Erythroblast (primary cell): ENCODE measurements around the gene KRTAP4-7.
"Not testable (repeated sequence)": the region's sequence is repeated elsewhere in the genome, so short reads cannot be mapped to it uniquely, and the experiment has no call there.

ENCODE experiments used
- DNase-seq, 2 experiments: peaks; one replicate each; lab custom pipeline; 2025; lab: John Stamatoyannopoulos, UW
- GATA1 ChIP-seq: IDR thresholded peaks from 2 replicates; pipeline ENCODE4 v1.6.1; 2011; ENCODE audit warnings: low read depth, mild to moderate bottlenecking, control low read depth, low read length, moderate library complexity
- POLR2A ChIP-seq: IDR thresholded peaks from 2 replicates; pipeline ENCODE4 v1.6.1; 2011; ENCODE audit warnings: mild to moderate bottlenecking, low read length

Gene KRTAP4-7

DNA sequence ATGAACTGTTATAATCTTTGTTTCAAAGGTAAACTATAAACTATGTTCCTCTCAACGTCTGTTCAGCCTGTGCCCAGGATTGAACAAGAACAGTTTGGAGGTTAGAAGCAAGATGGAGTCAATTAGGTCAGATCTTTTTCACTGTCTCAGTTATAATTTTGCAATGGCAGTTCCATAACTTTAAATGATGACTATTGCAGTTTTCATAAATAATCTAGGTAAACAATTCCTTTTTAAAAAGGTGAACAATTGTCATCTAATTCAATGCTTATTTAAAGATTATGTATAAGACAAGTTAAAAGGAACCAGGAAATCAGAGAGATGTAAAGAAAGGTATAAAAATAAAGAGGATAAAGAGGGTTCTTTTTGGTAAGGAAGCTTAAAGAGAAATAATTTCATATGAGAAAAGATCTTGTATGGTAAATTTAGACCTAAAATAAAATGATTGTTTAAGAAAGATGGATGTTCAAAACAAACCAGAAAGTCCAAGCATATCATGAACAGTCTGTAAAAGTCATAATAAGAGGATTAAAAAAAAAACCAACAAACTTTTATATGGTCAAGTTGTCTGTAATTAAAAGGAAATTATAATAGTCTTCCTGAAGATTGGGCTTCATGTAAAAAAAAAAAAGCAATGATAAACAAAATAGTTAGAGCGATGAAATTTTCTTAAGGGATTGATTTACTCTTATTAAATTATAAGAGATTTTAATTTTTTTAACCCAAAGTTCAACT is 27.4 kb downstream of the KRTAP4-7 start:
- TF ChIP-seq POLR2A (no peak), GATA1 (no peak)
- DNase-seq = no peak

DNA sequence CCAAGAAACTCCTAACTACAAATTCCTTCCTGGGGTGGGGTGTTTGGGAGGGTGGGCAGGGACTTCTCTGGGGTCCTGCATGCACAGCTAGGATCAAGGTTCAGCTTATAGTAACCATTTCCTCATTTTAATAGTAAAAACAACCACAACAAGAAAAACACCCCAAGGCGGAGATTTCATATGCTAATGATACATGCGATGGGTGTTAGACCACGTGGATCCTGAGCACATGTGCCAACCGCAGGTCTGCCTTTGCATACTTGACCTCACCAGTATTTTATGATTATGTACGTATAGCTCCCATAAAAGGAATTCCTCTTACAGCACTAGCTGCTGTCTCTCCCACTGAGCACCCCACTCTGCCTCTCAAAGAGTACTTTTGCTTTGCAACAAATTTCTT is 32.3 kb downstream of the KRTAP4-7 start:
- no peak for DNase-seq

DNA sequence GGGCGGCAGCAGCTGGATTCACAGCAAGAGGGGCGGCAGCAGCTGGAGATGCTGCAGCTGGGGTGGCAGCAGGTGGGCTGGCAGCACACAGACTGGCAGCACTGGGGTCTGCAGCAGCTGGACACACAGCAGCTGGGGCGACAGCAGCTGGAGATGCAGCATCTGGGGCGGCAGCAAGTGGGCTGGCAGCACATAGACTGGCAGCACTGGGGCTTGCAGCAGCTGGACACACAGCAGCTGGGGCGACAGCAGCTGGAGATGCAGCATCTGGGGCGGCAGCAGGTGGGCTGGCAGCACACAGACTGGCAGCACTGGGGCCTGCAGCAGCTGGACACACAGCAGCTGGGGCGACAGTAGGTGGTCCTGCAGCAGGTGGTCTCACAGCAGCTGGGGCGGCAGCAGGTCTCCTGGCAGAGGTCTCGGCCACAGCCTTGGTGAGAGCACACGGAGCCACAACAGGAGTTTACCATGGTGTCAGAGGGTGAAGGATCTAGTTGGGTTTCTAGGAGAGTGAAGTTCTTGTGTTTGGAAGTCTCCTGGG is 34.0 kb downstream of the KRTAP4-7 start, which contains the start of gene KRTAP4-11:
Gene KRTAP4-11, minus strand, starts transcription at position 528 of the 541 bp plus-strand sequence. Its CDS starts 58 bp downstream, at position 470.
- not testable (repeated sequence) for DNase-seq

More for the DNA sequence above, 32.3 kb downstream of the KRTAP4-7 start:
- TF ChIP-seq POLR2A (no peak), GATA1 (no peak)

DNA sequence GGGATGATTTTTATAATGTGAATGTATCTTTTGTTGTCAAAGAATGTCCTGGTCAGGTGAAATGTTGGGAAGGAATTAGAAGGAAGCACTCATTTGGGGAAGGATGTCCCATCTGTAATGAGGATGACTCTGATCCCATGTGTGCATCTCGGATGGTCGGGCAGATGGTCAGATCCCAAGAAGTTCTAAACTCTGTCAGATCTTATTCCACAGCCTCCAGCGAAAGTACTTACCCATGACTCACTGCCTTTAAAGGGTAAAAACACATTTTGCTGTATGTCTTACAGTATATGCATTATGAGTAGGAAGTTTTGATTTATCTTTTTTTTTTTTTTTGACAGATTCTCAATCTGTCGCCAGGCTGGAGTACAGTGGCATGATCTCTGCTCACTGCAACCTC is 34.8 kb downstream of the KRTAP4-7 start:
- DNase-seq = no peak
- TF ChIP-seq GATA1 (no peak), POLR2A (no peak)

DNA sequence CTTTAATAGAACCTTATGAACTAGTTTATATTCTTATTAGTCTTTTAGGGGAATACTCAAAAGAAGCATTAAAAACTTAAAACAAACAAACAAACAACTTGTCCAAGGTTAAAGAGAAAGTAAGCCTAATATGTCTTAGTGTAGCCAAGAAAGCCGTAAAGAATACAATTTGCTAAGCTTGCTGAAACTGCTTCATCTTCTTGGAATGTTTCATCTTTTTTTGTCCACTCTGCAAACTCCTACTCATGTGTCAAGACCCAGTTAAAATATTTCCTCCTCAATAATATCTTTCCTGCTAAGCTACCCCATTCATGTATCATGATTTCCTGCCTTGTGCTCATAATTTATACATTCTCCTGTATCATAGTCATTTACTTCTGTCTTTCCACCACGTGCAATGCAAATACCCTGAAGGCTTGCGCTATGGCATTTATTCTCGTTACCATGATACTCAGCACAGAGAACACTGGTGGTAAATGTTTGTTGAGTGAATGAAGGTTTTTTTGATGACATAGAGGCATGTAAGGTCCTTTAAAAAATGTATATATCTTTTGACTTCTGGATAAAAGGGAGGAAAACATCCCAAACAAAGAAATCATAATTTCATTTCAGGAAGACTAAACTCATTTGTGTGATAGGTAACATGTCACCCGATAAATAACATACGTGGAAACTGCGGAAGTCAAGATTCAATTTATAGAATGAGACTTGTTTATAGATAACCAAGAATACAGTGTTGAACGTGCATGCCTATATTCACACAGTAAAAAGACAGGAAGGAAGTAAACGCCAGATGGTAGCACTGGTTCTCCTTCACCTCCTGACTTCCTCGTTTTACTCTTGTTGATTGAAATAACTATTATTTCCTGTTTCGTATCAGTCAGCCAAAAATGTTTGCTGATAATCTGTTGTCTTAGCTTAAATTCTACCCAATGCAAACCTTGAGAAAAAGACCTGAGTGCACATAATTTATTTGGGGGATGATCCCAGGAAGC is 36.0 kb downstream of the KRTAP4-7 start:
- not testable (repeated sequence) for DNase-seq

DNA sequence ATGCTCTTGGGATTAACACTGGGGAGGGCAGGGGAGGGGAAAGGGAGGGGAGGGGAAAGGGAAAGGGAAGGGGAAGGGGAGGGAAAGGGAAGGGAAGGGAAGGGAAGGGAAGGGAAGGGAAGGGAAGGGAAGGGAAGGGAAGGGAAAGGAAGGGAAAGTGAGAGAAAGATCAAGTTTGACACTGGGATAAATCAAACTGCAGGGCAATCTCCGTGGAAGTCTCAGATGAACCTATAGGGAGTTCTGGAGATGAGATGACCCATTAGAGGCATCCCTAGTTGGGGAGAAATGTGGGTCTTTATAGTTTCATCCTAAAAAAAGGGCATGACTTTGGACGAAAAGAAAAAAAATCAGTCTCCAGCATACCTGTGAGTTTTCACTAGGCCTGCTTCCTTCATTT is 37.8 kb downstream of the KRTAP4-7 start:
- DNase-seq = no peak
- TF ChIP-seq POLR2A (no peak), GATA1 (no peak)

DNA sequence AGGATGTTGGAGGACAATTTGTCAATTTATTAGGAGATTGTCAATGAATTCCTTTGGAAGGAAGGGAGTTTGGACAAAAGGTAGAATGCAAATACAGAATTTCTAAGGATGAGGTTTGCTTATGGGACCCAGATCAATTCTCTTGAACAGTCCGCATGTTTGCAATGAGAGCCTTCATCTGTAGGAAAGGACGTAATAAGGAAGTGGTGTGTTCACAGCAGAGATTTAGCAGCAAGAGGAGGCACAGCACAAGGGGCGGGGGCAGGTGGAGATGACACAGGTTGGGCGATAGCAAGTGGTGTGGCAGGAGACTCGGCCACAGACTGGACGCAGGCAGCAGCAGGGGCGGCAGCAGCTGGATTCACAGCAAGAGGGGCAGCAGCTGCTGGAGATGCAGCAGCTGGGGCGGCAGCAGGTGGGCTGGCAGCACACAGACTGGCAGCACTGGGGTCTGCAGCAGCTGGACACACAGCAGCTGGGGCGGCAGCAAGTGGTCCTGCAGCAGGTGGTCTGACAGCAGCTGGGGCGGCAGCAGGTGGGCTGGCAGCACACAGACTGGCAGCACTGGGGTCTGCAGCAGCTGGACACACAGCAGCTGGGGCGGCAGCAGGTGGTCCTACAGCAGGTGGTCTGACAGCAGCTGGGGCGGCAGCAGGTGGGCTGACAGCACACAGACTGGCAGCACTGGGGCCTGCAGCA is 39.5 kb downstream of the KRTAP4-7 start:
- DNase-seq = not testable (repeated sequence)

DNA sequence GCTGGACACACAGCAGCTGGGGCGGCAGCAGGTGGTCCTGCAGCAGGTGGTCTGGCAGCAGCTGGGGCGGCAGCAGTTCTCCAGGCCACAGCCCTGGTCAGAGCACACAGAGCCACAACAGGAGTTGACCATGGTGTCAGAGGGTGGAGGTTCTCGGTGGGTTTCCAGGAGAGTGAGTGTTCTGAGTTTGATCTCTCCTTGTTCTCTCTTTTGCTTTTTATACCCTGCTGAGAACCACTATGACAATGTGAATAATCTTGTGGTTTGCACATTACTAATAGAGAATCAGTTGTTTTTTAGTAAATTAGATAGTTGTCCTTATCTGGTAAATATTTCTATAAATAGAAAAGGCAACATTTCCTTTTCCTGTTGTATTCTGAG is 40.0 kb downstream of the KRTAP4-7 start, which contains the start of gene KRTAP4-12:
Gene KRTAP4-12, minus strand, starts transcription at position 192 of the 381 bp plus-strand sequence. Its CDS starts 60 bp downstream, at position 132.
- DNase-seq = not testable (repeated sequence)

DNA sequence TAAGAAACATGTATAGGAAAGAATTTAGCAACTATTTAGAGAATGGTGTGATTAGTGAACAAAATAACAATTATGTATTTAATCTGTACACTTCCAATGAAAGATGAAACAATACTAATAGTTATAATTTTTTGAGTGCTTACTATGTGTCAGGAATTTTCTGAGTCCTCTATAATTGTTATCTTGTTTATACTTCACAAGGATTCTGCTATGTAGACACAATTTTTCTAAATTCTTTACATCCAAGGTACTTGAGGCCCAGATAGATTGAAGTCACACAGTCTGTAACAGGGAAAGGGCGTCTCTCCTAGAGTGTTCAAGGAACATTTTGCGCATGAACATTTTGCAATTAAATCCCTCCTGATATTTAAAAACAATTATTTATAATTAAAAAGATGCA is 41.1 kb downstream of the KRTAP4-7 start:
- TF ChIP-seq POLR2A (no peak), GATA1 (no peak)
- no peak for DNase-seq

DNA sequence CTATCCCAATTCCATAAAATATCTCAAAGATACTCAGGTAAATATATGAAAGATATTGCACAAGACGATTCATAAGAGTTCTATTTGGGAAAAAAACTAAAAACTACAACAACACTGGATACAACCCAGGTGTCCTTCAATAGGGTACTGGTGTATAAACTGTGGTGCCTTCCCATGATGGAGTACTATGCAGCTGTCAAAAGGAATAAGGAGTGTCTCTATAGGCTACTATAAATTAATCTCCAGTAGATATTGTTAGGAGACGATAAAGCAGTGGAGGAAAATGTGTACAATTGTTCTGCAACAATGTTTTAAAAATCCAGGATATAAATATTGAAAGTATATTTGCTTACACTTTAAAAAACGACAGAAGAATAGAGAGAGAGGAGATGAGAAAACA is 42.5 kb downstream of the KRTAP4-7 start:
- TF ChIP-seq POLR2A = no peak
- no peak for TF ChIP-seq GATA1
- DNase-seq = no peak

DNA sequence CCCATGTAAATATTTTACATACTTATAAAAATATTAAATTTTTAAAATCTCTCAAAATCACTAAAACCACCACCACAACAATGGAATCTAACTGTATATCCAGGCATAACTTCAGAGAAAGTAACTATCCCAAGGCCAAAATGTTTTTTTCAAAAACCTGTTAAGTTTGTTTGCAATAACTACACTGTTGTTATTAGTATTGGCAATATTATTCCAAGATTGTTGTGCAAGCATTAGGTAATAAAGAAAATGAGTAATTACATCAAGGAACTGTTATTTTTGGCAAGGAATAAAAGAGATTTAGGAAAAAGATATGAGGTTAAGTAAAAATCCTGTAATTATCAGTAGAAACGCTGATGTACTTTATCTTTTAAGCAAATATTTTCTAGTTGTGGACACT is 43.4 kb downstream of the KRTAP4-7 start:
- TF ChIP-seq GATA1 (no peak), POLR2A (no peak)

DNA sequence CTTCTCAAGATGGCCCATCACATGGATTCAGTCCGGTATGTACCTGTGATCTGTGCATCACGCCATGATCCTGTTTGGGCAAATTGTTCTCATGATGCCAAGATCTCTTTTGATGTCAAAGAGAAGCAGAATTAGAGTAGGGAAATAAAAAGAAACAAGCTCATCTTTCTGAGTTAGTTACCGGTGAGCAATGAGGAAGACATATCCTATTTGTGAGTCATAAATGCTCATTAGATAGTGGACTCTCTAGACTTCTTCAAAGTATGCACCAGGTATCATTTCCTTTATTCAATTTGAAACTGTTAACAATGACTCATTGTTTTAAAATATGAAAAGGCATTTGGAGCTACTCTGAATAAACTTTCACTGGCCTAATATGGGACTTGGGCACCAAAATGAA is 48.0 kb downstream of the KRTAP4-7 start:
- TF ChIP-seq POLR2A = no peak
- no peak for TF ChIP-seq GATA1
- no peak for DNase-seq

More for the DNA sequence above, 43.4 kb downstream of the KRTAP4-7 start:
- DNase-seq = no peak

DNA sequence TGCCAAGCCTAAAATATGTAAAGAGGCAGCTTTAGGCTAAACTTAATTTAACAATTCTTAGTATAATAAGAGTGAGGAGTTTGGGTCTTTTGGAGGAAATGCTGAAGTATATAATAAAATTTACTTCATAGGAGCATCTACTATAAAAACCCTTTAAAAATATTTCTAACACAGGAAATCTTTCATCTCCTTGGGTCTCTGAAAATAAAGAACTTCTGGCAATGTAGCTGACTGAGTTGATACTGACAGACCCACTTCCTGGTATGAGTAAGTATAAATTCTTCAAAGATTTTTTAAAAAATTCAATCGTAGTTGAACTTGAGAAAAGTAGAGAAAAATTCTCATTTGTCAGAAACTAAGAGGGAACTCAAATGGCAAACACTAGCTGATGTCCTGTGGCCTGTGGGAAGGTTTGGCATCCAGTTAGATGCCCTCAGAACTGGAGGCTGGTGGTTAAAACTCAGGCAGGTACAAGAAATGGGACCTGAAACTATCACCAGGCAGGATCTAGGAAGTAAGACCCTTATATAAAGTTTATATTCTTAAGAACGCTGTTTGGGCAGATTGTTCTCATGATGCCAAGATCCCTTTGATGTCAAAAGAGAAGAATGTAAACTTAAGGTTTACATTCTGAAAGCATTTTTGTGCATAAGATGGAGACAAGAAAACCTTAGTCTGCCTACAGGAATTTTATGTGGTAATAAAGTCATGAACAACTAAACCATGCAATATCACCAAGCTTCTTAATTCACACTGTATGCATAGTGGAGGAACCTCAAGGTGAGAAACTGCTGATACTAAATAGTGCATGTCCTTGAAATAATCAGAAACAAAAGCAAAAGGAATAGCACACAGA is 50.2 kb downstream of the KRTAP4-7 start:
- TF ChIP-seq POLR2A (no peak), GATA1 (no peak)
- DNase-seq = no peak
